ENCODE measurements around the gene KIRREL3.
A peak's percentile ranks its signal among the peaks of the same experiment; 100 is the strongest.

Gene KIRREL3

DNA sequence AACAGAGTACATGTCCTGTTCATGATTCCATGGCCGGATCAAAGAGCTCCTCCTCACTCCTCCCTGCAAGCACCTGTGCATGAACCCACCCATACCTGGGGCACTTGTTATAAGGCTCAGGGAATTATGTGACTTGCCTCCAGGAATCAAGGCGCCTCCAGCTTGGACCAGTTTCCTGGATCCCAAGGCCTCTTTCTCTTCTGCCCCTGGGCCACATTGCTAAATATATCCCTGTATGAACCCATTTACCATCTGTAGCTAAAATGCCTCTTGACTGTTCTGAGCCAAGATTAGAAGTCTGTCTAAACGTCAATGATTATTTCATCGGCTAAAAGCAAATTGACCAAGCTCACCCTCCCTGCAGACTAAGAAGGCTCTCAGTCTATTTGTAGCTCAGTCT, 135.6 kb downstream of the KIRREL3 start:
- DNase-seq: no peak

DNA sequence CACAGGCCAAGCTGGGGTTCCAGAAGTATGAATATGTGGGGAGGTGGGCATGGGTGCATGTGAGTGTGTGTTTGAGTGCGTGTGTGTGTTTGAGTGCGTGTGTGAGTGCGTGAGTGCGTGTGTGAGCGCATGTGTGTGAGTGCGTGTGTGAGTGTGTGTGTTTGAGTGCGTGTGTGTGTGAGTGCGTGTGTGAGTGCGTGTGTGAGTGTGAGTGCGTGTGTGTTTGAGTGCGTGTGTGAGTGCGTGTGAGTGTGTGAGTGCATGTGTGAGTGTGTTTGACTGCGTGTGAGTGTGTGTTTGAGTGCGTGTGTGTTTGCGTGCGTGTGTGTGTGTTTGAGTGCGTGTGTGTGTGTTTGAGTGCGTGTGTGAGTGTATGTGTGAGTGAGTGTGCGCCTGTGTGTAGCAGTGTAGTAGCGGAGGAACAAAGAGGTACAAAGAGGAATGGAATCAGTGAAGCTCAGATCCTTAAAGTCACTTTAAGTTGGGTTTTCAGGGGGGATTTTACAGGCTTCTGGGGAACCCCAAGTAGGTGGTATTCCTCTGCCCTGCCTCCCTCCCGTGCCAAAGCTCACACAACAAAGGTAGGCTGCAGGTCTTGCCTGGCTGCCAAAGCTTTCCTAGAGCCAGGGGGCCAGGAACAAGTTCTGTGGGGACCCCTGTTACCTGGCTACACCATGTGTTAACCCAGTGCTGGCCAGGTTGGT, 137.1 kb downstream of the KIRREL3 start:
- DNase-seq: no peak

GRCh38 chr11:126862664-126863243, 137.8 kb downstream of the KIRREL3 start:
- no peak for DNase-seq

- no peak for DNase-seq
Observed at GRCh38 chr11:126861796-126862459, 138.6 kb downstream of the KIRREL3 start.

GRCh38 chr11:126857860-126858808, 142.4 kb downstream of the KIRREL3 start:
- no peak for DNase-seq

GRCh38 chr11:126855536-126855935, 145.0 kb downstream of the KIRREL3 start:
- DNase-seq: no peak

- DNase-seq: peak; percentile 14
Observed at GRCh38 chr11:126853732-126854131, 146.8 kb downstream of the KIRREL3 start.

GRCh38 chr11:126844789-126845188, 155.8 kb downstream of the KIRREL3 start:
- DNase-seq: no peak

- no peak for DNase-seq
Observed at GRCh38 chr11:126843096-126843495, 157.5 kb downstream of the KIRREL3 start.

DNA sequence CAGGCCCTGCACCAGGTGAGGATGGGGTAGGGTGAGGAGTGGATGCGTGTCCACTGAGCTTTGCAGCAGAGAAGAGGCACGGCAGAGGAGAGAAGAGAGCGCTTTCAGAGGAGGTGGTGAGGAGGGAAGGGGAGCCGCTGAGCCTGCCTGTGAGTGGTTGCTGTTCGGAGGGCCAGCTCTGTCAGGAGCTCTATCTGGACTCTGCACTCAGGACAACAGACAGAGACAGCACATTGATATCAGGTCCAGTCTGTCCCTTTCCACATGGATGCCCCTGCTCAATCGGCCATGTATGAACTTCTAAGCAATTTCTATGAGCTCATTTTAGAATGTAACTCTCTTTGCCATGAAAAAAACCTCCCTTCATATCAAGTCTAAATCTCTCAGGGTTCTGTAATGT, 158.6 kb downstream of the KIRREL3 start:
- no peak for DNase-seq

DNA sequence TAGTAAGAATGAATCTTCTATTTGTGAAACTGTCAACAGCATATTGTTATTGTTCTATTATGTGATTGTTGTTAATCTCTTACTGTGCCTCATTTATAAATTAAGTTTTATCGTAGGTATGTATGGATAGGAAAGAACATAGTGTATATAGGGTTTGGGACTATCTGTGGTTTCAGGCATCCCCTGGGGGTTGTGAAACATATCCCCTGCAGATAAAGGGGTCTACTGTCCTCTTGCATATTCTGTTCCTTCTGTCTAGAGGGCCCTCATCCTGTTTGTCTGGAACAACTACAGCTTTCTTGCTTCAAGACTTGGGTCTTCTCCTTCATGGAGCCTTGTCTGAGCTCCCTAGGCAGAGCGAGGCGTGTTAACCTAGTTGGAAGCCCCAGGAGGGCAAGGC, 159.6 kb downstream of the KIRREL3 start:
- DNase-seq: no peak

- DNase-seq: peak; percentile 48
Observed at GRCh38 chr11:126840201-126840886, 160.2 kb downstream of the KIRREL3 start.

DNA sequence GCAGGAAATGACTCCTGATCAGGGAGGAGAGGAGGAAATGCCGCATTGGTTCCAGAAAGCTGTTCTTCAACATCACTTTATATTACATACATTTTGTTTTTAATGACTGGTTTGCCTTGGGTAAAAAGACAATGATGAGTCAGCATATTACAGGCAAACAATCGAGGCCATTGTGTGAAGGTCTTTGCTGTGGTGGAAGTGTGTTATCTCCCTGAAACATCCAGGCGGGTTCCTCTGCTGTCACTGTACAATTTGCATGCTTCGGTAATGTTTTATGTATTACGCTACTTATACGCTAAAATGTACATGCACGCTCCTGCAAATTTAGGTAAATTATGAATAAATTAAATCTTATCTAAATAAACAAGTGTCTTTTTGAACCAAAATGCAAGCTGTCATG, 161.1 kb downstream of the KIRREL3 start:
- DNase-seq: no peak

DNA sequence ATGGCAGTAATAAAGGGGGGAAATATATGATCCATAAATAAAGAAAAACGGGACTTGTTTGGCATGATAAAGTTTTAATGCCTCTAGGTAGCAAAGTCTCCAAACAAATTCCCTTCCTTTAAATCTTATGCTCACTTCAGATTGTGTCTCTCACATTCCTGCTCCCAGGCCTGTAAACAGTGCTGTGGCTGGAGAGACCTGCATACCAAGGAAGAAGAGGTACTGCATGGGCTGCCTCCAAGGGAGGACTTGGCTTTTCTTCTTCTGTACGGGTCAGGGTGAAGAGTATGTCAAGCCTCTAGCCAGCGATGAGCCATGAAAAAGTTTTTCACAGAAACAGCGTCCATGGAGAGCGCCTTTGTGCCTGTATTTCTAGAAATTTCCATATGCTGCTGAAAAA, 161.8 kb downstream of the KIRREL3 start:
- DNase-seq: no peak

DNA sequence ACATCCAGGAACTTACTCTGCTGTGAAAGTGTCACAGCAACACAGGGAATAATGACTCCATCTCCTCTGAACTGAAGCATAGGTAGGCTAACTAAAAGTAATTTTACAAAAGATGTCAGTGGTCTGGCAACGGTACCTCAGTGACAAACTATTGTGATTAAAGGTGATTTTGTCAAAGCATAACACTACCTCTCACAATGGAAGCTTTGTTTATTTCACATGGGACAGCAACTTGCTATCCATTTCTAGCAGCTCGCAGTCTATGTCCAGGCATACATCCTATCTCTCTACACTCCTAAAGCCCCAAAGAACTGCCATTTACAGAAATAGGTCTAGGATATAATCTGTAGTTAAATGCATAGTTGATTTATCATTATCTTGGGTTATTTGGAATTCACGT, 163.0 kb downstream of the KIRREL3 start:
- DNase-seq: no peak

DNA sequence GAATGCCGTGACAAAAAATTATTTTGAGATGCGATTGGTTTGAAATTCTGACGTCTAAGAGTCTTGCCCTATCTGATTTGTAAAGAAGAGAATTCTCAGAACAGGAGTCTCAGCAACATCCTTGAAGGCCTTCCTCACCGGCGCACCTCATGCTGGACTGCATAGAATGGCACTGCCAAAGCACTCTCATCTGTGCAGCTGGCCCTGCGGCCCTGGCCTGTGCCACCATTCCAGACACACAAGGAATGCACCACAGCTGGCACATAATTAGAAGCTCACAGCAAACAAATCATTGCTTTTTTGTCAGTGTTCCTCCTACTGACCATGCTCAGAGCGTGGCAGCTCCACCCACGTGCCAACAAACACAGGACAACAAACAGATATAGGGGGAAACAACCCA, 166.0 kb downstream of the KIRREL3 start:
- no peak for DNase-seq

DNA sequence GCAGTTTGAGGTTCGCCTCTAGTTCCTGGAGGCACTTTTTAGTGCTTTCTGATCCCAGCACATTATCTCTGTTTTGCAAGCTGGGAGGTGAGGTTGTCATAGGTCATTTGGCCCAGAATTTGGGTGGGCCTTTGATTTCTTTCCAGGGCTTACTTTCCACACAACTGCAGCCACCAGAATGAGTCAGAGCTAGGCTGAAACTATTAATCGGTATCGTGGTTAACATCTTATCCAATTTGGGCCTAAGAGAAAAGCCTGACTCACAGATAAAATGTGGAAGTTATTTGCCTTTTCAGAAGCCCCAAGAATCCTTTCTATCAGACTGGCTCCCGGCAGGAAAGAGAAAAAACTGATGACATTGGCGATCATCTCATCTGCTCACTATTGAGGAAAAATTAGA, 166.4 kb downstream of the KIRREL3 start:
- peak; percentile 89 for DNase-seq

GRCh38 chr11:126833065-126833464, 167.5 kb downstream of the KIRREL3 start:
- DNase-seq: no peak

GRCh38 chr11:126832387-126832786, 168.2 kb downstream of the KIRREL3 start:
- no peak for DNase-seq

DNA sequence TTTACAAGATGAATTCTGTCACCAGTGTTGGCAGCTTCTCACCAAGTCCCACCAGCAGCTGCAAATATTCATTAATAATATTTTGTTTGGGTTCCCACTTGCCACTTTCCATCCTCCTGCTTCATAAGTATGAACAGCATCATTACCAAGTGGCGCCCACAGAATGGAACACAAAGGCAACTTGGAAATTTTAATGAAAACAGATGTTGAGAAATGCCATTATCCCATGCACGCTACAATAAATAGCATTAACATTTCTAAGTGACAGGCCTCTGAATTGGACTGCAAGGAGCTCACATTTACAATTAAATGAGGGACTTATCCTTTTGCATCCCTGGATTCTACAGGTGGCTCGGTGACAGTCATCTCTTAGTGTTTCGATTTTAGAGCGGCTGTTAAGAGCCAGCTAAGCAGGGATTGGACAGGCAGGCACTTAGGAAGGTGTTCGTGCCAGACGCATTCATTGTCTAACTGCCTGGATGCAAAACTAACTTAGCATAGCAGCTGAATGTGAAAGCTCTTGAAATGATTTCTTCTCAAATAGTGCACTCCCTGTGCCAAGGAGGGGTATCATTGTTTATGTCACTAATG, 170.3 kb downstream of the KIRREL3 start:
- DNase-seq: no peak

DNA sequence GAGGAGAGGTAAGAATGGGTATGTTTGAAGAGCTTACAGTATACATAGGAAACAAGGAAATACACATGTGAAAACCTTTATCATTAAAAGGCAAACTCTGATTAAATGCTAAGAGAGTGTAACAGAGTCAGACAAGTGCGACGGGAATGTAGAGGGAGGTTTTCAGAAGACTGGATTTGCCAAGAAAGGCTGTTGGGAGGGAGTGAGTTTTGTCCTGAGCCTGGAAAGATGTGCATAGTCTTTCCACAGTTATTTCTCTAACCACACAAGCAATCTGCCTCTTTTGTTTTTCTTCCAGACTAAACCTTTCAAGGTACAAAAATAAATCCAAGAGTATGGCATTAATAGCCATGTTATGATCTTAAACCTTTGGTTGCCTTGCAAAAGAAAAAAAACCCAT, 170.9 kb downstream of the KIRREL3 start:
- DNase-seq: no peak

- DNase-seq: no peak
Observed at GRCh38 chr11:126824035-126824607, 176.4 kb downstream of the KIRREL3 start.
